Left kidney (tissue), 2 donors: ENCODE measurements around the gene SHE. TPM values are rescaled to one million over a fixed set of nuclear protein-coding genes. Genes with fewer than 3 reads are reported as not detected.
A peak's percentile ranks its signal among the peaks of the same experiment; 100 is the strongest.

ENCODE experiments used
- DNase-seq: peaks from one replicate; pipeline ENCODE4 v3.0.0-alpha.2; 2013
- polyA plus RNA-seq: library from polyadenylated mRNA; unstranded; fragments of 120-200 nt; gene quantifications from one replicate; pipeline ENCODE4 v1.2.1, GENCODE V29; 2013; ENCODE audit not compliant: insufficient read length

The SHE gene
- polyA plus RNA-seq, 1 donor: 9.8 TPM

DNA sequence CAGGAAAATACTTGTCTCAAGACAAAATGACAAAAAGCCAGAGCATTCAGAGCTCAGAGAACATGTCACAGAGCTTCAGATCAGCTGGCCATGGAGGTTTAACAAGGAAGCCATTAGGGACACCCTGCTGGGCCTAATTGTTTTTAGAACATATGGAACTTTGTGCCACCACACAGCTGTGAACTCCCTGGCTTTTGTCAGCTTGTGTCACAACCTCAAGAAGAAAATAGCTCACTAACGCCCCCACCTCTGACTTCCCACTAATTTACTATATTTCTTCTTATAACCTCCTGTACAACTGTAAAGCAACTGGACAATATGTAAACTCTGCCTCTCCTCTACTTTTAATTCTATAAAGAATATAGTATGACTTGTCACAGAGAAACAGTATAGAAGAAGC is 21.2 kb downstream of the SHE start:
- no peak for DNase-seq

DNA sequence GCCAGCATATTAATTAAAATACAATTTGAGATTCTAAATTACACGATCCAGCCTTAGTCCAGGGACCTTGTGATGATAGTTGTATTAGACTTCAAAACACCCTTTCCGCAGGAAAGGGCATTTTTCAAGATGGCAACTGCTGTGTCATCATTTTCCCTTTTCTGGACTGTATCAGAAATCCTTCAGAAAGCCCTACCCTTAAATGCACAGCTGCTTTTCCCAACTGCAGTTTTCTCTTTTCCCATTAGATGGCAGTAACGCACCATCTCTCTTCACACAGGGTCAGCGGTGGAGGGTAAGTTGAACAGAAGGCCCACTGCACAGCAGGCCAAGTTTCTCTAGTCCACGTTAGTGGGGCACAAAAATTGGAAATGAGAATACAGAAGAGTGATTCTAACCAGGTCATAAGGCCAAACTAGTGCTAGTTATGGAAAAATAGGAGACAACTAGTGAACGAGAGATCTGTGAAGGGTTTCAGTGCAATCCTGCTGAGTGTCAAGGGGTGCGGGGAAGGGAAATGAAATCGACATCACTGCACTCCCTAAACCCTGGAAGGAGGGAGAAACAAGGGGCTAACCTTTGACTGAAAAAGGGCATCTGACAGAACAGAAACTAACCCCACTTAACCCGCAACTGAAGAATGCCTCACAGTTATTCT is 22.3 kb downstream of the SHE start:
- DNase-seq: peak; percentile 88

DNA sequence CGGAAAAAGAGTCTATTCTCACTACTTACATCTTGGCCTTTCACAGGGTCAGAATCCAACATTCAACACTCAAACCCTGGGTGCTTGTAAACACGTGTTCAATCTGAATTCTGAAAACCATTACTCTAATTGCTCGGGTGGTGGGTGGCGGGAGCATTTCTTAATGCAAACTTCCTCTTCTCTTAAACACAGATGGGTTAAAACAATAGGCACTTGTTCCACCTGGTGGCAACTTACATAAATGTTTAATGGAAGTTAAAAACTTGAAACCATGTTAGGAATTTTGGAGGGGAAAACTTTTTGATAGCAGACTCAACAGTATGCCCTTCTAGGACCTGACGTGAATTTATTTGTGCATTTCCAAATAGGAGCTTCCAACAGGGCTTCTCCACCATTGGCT is 23.6 kb downstream of the SHE start:
- DNase-seq: no peak

DNA sequence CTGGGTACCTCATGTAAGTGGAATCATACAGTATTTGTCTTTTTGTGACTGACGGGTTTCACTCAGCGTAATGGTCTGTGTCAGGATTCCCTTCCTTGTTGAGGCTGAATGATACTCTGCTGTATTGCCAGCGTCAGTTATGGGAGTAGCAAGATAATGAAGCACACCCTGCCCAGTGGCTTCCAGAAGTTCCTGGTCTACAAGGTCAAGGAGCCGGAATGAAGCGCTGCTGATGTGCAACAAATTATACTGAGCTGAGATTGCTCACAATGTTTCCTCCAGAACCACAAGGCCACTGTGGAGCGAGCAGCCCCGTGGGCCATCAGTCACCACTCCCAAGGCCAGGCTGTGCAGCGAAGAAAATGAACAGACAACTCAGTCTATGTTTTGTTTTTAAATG is 24.2 kb downstream of the SHE start:
- DNase-seq: no peak

DNA sequence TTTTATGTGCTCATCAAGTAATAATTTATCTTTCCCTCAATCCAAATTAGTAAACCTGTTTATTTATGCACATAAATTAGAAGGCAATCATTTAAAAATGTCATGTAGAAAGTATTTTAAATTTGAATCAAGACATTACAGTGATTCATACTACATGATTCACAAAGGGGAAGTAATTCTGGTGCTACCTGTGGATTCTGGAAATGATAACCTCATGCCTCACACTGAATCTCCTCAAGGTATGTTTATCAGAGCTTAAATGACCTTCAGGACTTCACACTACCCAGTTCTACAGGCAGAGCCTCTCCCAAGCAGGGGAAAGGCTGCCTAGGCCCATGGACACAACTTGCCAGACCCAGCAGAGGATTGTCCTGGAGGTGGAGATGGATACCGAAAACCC is 25.4 kb downstream of the SHE start:
- no peak for DNase-seq

DNA sequence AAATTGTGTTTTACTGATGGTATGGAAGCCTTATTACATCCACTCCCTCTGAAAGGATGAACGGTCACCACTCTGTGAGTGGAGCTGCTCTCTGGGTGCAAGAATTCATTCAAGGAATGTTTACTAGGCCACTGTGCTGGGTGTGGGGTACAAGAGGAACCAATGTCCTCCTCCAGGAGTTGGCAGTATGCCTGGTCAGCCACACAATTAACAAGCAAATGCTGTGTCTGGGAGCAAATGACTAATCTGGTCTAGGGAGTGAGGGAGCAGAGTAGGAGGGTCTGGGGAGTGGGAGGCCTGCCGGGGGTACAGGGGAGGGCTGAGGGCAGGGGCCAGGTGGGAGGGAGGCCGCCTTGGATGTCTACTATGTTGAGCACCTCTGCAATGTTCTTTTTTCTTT is 27.4 kb downstream of the SHE start:
- DNase-seq: no peak

DNA sequence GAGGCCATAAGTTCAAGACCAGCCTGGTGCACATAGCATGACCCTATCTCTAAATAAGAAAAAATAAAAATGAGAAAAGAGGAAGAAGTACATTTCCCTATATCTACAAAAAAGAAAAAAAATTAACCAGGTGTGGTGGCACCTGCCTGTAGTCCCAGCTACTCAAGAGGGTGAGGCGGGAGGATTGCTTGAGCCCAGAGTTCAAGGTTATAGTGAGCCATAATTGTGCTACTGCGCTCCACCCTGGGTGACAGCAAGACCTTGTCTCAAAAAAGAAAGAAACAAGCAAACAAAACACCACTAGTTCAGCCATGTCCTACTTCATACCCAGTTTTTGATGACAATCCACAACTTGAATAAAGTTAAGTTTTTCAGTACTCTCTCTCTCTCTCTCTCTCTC is 30.9 kb downstream of the SHE start:
- DNase-seq: no peak

DNA sequence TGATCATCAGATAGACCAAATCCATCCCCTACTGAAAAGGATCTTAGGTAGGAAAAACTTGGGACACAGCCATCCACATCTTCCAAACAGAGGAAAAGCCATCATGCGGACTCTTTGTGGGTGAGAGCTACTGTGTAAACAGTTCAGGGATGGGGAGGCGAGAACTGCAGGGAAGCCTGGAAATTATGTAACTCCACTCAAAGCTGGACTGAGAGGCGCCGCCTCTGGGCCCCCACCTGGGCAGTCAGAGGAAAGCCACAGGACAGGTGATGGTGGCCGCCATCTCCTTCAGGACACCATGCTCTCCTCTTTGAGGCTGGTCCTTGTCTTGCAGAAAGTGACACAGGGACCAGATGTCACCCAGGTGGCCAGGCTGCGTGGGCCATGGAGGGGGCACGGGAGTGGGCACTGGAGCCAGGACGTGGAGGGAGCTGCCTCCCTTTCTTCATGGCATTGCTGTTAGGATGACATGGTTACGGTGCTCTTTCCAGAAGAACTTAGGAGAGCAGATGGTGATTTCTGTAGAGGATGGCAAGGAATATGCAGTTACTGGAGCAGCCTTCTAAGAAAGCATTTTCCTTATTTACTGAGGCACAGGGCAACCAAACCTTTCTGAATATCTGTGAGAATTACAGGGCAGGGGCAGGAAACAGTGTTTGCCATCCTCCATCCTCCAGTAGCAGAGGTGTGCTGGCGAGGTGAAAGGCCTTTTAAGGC is 32.2 kb downstream of the SHE start:
- no peak for DNase-seq

DNA sequence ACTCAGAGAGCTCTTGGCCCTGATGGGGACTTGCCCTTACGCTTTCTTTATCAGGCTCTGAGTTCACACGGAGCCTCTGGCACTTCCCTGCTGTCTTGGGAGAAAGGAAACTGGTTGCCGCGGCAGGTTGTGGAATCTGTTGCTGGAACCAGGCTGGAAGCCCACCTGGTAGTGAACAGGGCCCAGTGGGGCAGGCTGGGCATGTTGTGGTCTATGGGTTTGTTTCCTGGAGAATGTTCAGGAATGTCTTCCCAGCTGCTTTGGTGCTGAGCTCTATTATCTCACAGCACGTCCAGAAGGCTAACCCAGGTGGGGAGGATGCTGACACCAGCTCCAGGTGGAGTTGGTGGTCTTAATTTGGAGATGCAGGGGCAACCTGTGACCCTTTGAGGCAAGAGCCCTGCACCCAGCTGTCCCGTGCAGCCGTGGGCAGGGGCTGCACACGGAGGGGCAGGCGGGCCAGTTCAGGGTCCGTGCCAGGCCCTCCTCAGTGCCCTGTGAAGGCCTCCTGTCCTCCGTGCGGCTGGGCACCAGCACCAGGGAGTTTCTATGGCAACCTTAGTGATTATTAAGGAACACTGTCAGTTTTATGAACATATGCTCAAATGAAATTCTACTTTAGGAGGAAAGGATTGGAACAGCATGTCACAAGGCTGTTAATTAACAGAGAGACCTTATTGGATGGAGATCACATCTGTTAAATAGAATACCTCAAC is 33.5 kb downstream of the SHE start:
- no peak for DNase-seq

DNA sequence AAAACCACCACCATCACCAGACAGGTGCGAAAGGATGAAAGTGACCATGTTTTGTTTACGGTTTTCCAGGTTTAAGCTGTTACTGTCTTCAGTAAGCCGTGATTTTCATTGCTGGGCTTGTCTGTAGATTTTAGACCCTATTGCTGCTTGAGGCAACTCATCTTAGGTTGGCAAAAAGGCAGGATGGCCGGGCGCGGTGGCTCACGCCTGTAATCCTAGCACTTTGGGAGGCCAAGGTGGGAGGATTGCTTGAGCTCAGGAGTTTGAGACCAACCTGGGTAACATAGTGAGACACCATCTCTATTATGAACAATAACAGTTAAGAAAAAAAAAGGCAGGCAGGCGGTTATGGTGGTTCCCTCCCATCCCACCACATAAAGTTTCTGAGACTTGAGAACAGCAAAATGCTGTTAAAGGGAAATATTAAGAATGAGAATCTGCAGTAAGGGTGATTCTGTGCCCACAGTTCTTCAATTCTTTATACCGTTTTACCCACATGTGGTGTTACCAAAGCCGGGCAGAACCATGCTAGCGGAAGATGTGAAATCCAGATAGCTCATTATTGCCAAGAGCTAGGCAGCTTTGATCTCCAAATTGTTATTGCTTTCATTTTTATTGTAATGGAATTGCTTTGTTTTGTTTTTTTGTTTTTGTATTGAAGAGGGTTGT is 34.6 kb downstream of the SHE start:
- DNase-seq: no peak

DNA sequence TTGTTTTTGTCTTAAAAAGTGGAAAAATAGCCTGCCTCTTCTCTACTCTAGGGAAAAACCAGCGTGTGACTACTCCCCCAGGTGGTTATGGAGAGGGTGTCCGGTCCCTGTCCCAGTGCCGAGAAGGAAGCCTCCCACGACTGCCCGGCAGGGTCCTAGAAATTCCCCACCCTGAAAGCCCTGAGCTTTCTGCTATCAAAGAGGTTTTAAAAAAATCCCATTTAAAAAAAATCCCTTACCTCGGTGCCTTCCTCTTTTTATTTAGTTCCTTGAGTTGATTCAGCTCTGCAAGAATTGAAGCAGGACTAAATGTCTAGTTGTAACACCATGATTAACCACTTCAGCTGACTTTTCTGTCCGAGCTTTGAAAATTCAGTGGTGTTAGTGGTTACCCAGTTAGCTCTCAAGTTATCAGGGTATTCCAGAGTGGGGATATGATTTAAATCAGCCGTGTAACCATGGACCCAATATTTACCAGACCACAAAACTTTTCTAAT is 35.2 kb downstream of the SHE start:
- no peak for DNase-seq

DNA sequence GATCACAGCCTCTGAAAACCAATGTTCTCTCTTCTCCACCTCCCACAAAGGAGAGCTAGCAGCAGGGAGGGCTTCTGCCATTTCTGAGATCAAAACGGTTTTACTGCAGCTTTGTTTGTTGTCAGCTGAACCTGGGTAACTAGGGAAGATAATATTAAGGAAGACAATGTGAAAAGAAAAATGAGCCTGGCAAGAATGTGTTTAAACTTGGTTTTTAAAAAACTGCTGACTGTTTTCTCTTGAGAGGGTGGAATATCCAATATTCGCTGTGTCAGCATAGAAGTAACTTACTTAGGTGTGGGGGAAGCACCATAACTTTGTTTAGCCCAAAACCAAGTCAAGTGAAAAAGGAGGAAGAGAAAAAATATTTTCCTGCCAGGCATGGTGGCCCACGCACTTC is 36.0 kb downstream of the SHE start:
- DNase-seq: no peak

DNA sequence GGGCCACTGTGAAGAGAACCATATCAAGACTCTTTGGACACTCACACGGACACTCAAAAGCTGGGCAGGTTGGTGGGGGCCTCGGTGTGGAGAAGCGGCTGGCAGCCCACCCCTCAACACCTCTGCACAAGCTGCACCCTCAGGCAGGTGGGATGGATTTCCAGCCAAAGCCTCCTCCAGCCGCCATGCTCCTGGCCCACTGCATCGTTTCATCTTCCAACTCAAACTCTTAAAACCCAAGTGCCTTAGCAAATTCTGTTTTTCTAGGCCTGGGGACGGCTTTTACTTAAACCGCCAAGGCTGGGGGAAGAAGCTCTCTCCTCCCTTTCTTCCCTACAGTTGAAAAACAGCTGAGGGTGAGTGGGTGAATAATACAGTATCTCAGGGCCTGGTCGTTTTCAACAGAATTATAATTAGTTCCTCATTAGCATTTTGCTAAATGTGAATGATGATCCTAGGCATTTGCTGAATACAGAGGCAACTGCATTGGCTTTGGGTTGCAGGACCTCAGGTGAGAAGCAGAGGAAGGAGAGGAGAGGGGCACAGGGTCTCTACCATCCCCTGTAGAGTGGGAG is 36.5 kb downstream of the SHE start:
- no peak for DNase-seq

DNA sequence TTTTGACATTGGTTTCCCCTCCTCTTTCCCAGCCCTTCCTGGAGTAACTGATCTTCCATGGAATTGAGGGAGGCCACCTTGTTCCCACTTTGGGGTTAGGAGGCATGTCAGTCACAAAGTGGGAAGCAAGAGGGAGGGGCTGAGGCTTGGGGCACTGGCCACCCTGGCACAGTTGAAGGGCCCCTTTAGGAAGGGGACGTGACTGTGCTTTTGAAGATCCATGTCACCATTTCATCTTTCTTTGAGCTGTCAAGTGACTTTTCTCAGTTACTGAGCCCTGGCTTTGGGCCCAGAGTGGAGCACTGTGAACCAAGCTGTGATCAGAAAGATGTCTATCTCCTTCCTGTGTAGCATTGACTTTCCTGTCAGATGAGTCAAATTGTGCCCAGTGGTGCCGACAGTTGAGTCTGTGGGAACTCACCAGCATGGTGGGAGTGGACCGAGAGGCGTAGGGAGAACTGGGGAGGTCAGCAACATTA is 38.7 kb downstream of the SHE start:
- DNase-seq: no peak

DNA sequence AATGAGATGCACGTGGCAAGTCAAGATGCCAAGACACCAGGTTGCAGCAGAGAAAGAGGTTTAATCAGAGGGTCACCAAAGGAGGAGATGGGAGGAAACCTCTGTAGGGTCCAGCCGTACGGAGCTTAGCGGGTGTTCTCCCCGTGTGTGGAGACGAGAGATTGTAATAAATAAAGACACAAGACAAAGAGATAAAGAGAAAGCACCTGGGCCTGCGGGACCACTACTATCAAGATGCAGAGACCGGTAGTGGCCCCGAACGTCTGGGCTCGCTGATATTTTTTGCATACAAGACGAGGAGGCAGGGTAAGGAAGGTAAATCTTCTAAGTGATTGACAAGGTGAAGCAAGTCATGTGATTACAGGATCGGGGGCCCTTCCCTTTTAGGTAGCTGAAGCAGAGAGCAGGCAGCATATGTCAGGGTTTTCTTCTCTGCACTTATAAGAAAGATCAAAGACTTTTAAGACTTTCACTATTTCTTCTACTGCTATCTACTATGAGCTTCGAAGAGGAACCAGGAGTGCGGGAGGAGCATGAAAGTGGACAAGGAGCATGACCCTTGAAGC is 41.4 kb downstream of the SHE start:
- no peak for DNase-seq

DNA sequence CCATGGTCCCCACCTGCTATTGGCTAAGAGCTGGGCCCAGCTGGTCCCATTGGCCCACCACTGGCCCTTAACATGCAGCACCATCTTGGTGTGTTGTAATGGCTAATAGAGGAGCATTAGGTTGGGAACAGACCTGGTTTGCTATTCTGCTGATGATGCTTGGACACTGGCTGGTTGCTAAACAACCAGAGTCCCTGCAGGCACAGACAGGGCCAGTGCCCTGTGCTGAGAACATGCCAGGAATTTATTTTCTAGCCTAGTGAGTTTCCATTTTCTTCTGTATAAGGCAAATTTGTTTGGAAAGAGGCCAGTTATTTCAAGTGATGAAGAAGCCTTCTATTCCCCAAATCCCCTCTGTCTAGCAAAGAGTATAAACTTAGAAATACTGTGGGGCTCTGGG is 43.1 kb downstream of the SHE start:
- DNase-seq: no peak

DNA sequence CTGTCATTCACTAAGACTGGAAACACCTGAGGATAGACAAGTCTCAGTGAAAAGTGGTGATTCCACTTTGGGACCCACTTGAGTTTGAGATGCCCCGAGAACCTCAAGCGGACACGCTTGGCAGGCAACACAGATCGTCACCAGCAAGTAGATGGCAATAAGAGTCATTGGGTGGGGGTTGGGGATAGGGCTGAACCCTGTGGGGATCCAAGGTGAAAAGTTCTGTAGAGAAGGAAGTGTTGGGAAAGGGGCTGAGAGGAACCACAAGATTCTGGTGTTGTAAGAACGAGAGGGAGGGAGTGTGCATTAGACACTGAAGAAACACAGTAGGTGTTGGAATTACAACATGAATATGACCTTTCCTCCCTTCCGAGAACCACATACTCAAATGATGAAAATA is 45.6 kb downstream of the SHE start:
- no peak for DNase-seq

DNA sequence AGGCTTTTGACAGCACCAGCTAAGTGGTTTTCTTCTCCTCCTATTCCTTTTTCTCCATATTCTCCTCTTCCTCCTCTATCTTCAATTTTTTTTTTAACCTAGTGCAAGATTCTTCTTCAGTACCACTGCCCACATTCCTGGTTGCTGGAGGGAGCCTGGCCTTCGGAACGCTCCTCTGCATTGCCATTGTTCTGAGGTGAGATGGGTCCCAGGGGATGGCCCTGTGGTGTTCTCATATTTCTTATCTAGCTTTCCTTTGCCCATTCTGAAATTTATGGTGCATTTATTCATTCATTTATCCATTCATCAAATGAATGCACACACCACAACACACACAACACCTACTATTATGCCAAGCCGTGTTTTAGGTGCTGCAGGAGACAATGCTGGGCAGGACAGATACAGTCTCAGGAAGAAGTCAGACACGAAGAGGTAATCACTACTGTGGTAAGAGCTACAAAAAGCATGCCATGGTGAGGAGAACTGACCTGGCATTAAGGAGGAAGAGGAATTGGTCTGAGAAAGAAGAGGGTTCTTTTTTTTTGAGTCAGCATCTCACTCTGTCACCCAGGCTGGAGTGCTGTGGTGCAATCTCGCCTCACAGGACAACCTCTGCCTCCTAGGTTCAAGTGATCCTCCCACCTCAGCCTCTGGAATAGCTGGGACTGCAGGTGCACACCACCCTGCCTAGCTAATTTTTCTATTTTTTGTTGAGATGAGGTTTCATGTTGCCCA is 47.7 kb downstream of the SHE start:
- DNase-seq: no peak

DNA sequence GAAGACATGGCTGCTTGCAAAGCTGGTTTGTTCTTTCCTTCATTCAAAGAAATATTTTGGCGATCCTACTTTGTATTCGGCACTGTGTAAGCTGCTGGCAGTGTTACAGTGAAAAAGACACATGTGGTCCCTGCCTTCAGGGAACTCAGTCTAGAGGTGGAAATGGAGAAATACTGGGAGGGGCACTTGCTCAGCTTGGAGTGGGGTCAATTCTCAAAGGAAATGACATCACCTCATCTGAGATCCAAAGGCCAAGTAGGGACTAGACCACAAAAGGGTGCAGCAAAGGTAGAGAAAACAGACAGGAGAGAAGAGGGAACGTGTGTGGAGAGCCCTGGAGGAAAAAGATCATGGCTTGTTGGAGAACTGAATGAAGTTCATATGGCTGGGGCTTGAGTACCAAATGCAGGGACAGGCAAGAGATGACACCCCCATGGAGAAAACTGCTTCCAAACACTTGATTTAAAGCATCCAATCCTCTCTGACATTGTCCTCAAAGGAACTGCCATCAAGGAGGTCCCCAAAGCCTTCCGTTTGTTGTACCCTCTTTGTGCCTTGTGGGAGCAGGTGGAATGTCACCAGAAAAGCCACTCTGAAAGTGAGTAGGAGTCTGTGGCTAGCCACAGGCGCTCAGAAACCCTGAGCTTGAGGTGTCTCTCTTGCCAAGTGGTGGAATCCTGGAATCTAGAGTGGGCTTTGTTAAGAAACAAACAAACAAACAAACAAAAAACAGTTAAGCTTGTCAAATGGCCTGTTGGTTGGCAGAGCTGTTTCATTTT is 48.4 kb downstream of the SHE start:
- DNase-seq: no peak

DNA sequence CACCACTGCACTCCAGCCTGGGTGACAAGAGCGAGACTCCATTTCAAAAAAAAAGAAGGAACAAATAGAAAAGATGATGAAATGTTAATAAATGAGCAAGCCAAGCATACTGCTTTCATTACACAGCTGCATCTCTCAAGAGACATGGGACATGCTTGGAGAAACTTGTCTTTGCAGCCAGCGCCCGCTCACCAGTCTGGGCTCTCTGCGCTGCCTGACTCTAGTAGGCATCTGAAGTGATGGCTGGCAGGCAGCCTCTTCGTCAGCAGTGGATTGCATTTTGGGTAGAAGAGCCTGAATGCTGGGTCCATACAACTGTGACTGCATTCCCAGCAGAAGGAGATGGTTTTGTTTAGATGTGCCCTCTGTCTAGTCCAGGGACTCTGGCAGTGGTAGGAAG is 49.1 kb downstream of the SHE start:
- no peak for DNase-seq
